NCI-H1417 treated with DMSO at 0.1 percent for 48 hours (cell line): ENCODE data around the gene STARD13.

Experiments used
- DNase-seq: peaks from one replicate; lab custom pipeline; 2025; lab: John Stamatoyannopoulos, UW

STARD13 gene

GRCh38 chr13:33116321-33117010 is 169.1 kb downstream of the STARD13 start:
- no peak for DNase-seq

- no peak for DNase-seq
These were observed 170.3 kb downstream of the STARD13 start for GRCh38 chr13:33115274-33115673.

- DNase-seq = no peak
These were observed 171.4 kb downstream of the STARD13 start for GRCh38 chr13:33114146-33114545.

- DNase-seq = no peak
These were observed 172.8 kb downstream of the STARD13 start for GRCh38 chr13:33112766-33113165.

GRCh38 chr13:33111414-33112110 is 174.0 kb downstream of the STARD13 start:
- DNase-seq = no peak

GRCh38 chr13:33110713-33111413 is 174.7 kb downstream of the STARD13 start:
- no peak for DNase-seq

GRCh38 chr13:33110386-33110712 is 175.2 kb downstream of the STARD13 start:
- no peak for DNase-seq

- no peak for DNase-seq
These were observed 175.8 kb downstream of the STARD13 start for GRCh38 chr13:33109801-33110200.

GRCh38 chr13:33109271-33109697 is 176.3 kb downstream of the STARD13 start:
- DNase-seq = no peak

GRCh38 chr13:33108620-33109019 is 176.9 kb downstream of the STARD13 start:
- no peak for DNase-seq

- DNase-seq = no peak
These were observed 178.2 kb downstream of the STARD13 start for GRCh38 chr13:33107361-33107760.

GRCh38 chr13:33106656-33107360 is 178.7 kb downstream of the STARD13 start:
- DNase-seq = no peak

GRCh38 chr13:33105387-33106005 is 180.1 kb downstream of the STARD13 start:
- no peak for DNase-seq

GRCh38 chr13:33103457-33103856 is 182.1 kb downstream of the STARD13 start:
- no peak for DNase-seq

- no peak for DNase-seq
These were observed 183.7 kb downstream of the STARD13 start for GRCh38 chr13:33101835-33102234.

GRCh38 chr13:33100886-33101285 is 184.7 kb downstream of the STARD13 start:
- no peak for DNase-seq

- no peak for DNase-seq
These were observed 185.7 kb downstream of the STARD13 start for GRCh38 chr13:33099860-33100259.

GRCh38 chr13:33096886-33097605 is 188.5 kb downstream of the STARD13 start:
- no peak for DNase-seq

GRCh38 chr13:33092073-33092987 is 193.2 kb downstream of the STARD13 start:
- DNase-seq = no peak

GRCh38 chr13:33091415-33091774 is 194.2 kb downstream of the STARD13 start:
- no peak for DNase-seq
